IgD-negative memory B cell (primary cell): ENCODE data around the gene SCUBE2. TPM values are rescaled to one million over a fixed set of nuclear protein-coding genes. Genes with fewer than 3 reads are reported as not detected.

Source experiments
- H3K27ac Mint-ChIP-seq, 3 donors: one replicate each; pipeline ENCODE4 v1.8.0; 2020 to 2022; ENCODE audit warnings: mild to moderate bottlenecking in 3 of 3, mixed read lengths in 3 of 3, moderate library complexity in 1 of 3
- H3K27me3 Mint-ChIP-seq: one replicate; pipeline ENCODE4 v1.8.0; 2021; ENCODE audit warnings: mixed read lengths
- H3K36me3 Mint-ChIP-seq: one replicate; pipeline ENCODE4 v1.8.0; 2020; ENCODE audit warnings: mild to moderate bottlenecking, mixed read lengths
- H3K4me1 Mint-ChIP-seq, 3 donors: one replicate each; pipeline ENCODE4 v1.8.0; 2020 to 2022; ENCODE audit warnings: mixed read lengths in 3 of 3, mild to moderate bottlenecking in 1 of 3
- H3K4me3 Mint-ChIP-seq, 4 donors: one replicate each; pipeline ENCODE4 v1.8.0; 2020 to 2022; ENCODE audit warnings: mild to moderate bottlenecking in 4 of 4, mixed read lengths in 4 of 4, moderate library complexity in 3 of 4
- H3K9me3 Mint-ChIP-seq, 3 donors: one replicate each; pipeline ENCODE4 v1.8.0; 2020 to 2021; ENCODE audit warnings: mixed read lengths in 3 of 3, mild to moderate bottlenecking in 1 of 3
- polyA plus RNA-seq: library from polyadenylated mRNA; unstranded; fragments of 300-500 nt; fragmentation: Illumina TruSeq; gene quantifications from one replicate; pipeline ENCODE4 v1.2.3, GENCODE V29; 2021

The SCUBE2 gene
- polyA plus RNA-seq, 1 donor from 2014 or later, result not detected

DNA sequence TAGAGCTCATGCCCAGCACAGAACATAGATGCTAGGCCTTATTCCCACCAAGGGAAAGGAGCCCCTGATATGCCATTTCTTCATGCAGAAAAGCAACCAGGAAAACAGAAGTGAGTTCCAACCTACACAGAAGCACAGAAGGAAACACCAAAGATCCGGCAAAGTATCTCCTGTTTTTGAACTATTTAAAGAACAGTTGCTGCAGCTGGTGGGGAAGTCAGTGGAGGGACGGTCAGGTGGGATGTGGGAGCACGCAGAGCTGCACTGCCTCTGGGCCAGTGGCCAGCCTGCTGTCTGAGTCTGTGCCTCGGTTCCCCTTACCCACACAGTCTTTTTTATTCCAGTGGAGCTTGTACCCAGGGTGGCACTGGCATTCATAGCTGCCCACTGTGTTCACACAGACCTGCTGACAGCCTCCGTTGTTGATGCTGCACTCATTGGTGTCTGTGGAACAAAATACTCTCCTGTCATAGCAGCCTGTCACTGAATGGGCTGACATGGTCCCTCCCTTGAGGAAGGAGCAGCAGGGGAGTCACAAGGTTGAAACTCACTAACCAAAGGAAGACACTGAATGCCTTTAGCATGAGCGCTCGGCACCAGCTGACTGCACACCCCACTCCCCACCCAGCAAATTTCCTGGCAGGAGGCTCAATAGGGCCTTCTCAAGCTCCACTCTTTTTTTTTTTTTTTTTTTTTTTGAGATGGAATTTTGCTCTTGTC lies 37.9 kb downstream of the SCUBE2 start:
- Mint-ChIP-seq H3K4me3 (no peak overlapping the region), H3K27me3 (peaks cover 6% of the 10 kb centered on the region), H3K9me3 (no peaks in the 10 kb centered on the region), H3K27ac (no peak overlapping the region), H3K4me1 (no peaks in the 10 kb centered on the region), H3K36me3 (no peaks in the 10 kb centered on the region)

DNA sequence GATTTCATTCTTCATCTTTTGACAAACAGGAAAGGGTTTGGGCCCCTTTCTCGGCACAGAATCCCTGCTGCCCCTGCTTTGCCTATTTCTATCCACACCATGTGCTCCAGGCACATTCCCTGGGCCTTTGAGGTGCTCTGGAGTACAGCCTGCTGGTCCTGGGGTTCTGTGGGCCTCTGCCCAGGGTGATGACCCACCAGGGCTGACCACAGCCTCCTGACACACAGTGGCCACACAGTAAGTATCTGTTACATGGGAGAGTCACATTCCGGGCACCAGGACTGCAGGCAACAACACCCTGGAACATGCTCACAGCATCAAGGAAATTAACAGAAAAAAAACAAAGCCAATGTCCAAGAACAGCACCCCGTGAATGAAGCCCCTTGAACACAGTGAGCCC lies 39.1 kb downstream of the SCUBE2 start:
- no peaks in the 10 kb centered on the region for H3K4me1 Mint-ChIP-seq
- H3K36me3 Mint-ChIP-seq, result no peaks in the 10 kb centered on the region
- no peak overlapping the region for H3K4me3 Mint-ChIP-seq
- no peaks in the 10 kb centered on the region for H3K9me3 Mint-ChIP-seq
- H3K27ac Mint-ChIP-seq, result no peak overlapping the region
- H3K27me3 Mint-ChIP-seq, result peaks cover 2% of the 10 kb centered on the region

DNA sequence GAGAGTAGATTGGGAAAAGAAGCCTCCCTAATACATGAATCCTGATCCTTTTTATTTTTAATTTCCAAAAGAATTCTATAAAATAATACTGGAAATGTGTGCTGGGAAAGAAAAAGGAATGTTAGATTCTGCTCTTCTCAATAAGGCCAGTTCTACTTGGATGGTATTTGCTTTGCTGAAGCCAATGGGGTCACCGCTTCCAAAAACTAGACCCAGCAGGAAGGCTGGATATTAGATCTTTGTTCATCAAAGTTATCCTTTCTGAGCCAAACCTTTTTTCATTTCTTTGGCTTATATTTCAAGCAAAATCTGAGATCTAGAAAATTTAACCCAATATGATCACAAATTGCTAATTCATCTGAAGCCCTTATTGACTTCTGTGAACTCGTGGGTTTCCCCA lies 41.4 kb downstream of the SCUBE2 start:
- no peak overlapping the region for H3K27ac Mint-ChIP-seq
- no peaks in the 10 kb centered on the region for H3K36me3 Mint-ChIP-seq
- H3K4me3 Mint-ChIP-seq, result no peak overlapping the region
- H3K27me3 Mint-ChIP-seq, result peaks cover 3% of the 10 kb centered on the region
- H3K4me1 Mint-ChIP-seq, result no peaks in the 10 kb centered on the region
- no peaks in the 10 kb centered on the region for H3K9me3 Mint-ChIP-seq

GRCh38 chr11:9047964-9048523 lies 43.4 kb downstream of the SCUBE2 start:
- Mint-ChIP-seq H3K9me3 (no peaks in the 10 kb centered on the region), H3K4me1 (no peaks in the 10 kb centered on the region), H3K27ac (no peak overlapping the region), H3K27me3 (peaks cover 3% of the 10 kb centered on the region), H3K4me3 (no peak overlapping the region), H3K36me3 (no peaks in the 10 kb centered on the region)

GRCh38 chr11:9046481-9046880 lies 44.9 kb downstream of the SCUBE2 start:
- Mint-ChIP-seq H3K36me3 (no peaks in the 10 kb centered on the region), H3K27me3 (peaks cover 1% of the 10 kb centered on the region), H3K27ac (no peak overlapping the region), H3K4me3 (no peak overlapping the region), H3K9me3 (no peaks in the 10 kb centered on the region), H3K4me1 (no peaks in the 10 kb centered on the region)

DNA sequence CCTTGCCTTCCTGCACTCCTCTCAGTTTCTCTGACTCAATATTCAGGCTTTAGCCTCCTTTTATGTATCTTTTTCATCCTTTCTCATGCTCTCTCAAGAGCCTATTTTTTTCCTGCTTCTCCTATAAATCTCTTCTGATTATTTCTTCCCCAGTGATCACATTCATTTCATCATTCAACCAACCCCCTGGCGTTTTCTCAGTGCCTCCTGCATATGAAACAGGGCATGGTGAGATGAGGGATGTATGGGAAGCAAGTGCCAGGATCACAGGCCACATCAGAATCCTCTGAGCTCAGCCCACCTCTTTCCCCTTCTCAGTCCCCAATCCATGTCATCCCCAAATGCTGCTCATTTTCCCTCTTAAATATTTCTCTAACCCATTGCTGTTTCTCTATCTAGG lies 48.9 kb downstream of the SCUBE2 start:
- peaks cover 0 to 4% (median 4%) of the 10 kb centered on the region in 3 donors for H3K4me1 Mint-ChIP-seq
- H3K9me3 Mint-ChIP-seq, result no peaks in the 10 kb centered on the region
- H3K4me3 Mint-ChIP-seq, result no peak overlapping the region
- H3K27me3 Mint-ChIP-seq, result peaks cover 10% of the 10 kb centered on the region
- no peaks in the 10 kb centered on the region for H3K36me3 Mint-ChIP-seq
- H3K27ac Mint-ChIP-seq, result no peak overlapping the region

DNA sequence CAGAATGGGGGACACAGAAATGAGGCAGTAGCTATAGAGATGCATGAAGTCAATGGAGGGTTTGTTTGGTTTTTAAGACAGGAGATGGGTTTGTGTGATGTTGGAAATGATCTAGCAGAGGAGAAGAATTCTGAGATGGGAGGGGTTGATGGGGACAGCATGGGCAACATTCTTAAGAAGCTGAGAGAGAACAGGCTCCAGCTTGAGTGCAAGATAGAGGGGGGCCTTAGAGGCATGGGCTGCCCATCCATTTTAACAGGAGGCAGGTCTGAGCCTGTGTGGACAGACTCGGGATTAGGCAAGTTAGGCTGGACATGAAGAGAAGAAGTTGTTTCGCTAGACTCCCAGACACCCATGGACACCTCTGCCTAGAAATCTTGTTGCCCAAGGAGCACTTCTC lies 49.7 kb downstream of the SCUBE2 start:
- Mint-ChIP-seq H3K27ac (no peak overlapping the region), H3K9me3 (no peaks in the 10 kb centered on the region), H3K36me3 (no peaks in the 10 kb centered on the region), H3K4me1 (peaks cover 0 to 4% (median 4%) of the 10 kb centered on the region in 3 donors), H3K27me3 (peaks cover 12% of the 10 kb centered on the region), H3K4me3 (no peak overlapping the region)

GRCh38 chr11:9040410-9040809 lies 51.0 kb downstream of the SCUBE2 start:
- Mint-ChIP-seq H3K4me1 (peaks cover 0 to 4% (median 4%) of the 10 kb centered on the region in 3 donors), H3K9me3 (no peaks in the 10 kb centered on the region), H3K36me3 (no peaks in the 10 kb centered on the region), H3K27ac (no peak overlapping the region), H3K27me3 (peaks cover 10% of the 10 kb centered on the region), H3K4me3 (no peak overlapping the region)

- no peaks in the 10 kb centered on the region for H3K9me3 Mint-ChIP-seq
- no peaks in the 10 kb centered on the region for H3K36me3 Mint-ChIP-seq
- H3K4me1 Mint-ChIP-seq, result peaks cover 0 to 4% (median 4%) of the 10 kb centered on the region in 3 donors
- H3K27ac Mint-ChIP-seq, result no peak overlapping the region
- no peak overlapping the region for H3K4me3 Mint-ChIP-seq
- peaks cover 10% of the 10 kb centered on the region for H3K27me3 Mint-ChIP-seq
Measured at GRCh38 chr11:9039863-9040262, 51.5 kb downstream of the SCUBE2 start.

- Mint-ChIP-seq H3K27me3 (peaks cover 10% of the 10 kb centered on the region), H3K4me1 (peaks cover 0 to 4% (median 4%) of the 10 kb centered on the region in 3 donors), H3K36me3 (no peaks in the 10 kb centered on the region), H3K27ac (no peak overlapping the region), H3K9me3 (no peaks in the 10 kb centered on the region), H3K4me3 (peak overlapping the region in 1 of 4 donors; percentile 65)
Measured at GRCh38 chr11:9039198-9039597, 52.2 kb downstream of the SCUBE2 start.

DNA sequence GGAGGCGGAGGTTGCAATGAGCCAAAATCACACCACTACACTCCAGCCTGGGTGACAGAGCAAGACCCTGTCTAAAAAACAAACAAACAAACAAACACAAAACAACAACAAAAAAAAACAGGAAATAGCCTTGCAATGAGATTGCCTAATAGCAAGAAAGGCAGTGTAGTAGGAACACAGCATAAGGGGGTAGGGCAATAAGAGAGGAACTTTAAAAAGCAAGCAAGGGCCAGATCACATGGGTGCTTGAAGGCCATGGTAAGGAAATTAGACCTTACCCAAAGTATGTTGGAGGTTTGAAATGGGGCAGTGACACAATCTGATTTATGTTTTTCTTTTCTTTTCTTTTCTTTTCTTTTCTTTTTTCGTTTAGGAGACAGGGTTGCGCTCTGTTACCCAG lies 52.9 kb downstream of the SCUBE2 start:
- Mint-ChIP-seq H3K36me3 (no peaks in the 10 kb centered on the region), H3K9me3 (no peaks in the 10 kb centered on the region), H3K4me1 (peaks cover 0 to 4% (median 4%) of the 10 kb centered on the region in 3 donors), H3K27me3 (peaks cover 10% of the 10 kb centered on the region), H3K4me3 (no peak overlapping the region), H3K27ac (no peak overlapping the region)

- Mint-ChIP-seq H3K27me3 (peaks cover 10% of the 10 kb centered on the region), H3K36me3 (no peaks in the 10 kb centered on the region), H3K4me3 (no peak overlapping the region), H3K27ac (no peak overlapping the region), H3K9me3 (no peaks in the 10 kb centered on the region), H3K4me1 (peaks cover 0 to 4% (median 4%) of the 10 kb centered on the region in 3 donors)
Measured at GRCh38 chr11:9037963-9038362, 53.4 kb downstream of the SCUBE2 start.

DNA sequence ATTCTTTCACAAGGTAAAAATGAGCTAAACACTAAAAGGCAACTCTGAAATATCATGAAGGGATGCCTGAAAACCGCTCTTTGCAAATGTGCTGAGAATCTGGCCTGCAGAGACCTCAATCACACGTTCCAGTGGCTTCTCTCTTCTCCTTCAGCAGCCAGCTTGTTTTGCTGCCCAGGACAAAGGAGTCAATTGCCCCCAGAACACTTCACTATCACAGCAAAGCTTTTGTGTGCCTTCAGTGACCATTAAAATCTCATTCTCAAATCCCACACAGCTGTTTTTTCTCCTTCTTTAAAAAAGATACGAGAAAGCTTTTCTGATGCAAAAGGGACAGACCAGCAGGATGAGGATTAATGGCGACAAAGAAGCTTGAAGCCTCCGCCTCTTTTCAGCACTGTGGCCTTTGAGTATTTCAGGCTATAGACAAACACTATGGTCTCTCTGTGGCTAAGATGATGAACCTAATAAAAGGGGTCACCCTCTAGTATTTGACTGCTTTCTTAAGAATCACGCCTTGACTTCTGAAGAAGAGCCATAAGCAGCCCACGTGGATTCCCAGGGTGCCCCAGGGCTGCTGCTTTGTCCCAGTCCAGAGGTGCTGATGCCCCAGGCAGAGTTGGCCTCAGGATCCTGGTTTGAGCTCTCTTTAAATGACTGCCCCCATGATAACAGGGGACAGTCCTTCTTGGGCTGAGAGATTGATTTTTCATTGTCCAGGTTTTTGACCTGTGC lies 54.2 kb downstream of the SCUBE2 start:
- H3K9me3 Mint-ChIP-seq, result no peaks in the 10 kb centered on the region
- peaks cover 0 to 4% (median 4%) of the 10 kb centered on the region in 3 donors for H3K4me1 Mint-ChIP-seq
- peaks cover 10% of the 10 kb centered on the region for H3K27me3 Mint-ChIP-seq
- no peak overlapping the region for H3K27ac Mint-ChIP-seq
- H3K4me3 Mint-ChIP-seq, result no peak overlapping the region
- no peaks in the 10 kb centered on the region for H3K36me3 Mint-ChIP-seq

DNA sequence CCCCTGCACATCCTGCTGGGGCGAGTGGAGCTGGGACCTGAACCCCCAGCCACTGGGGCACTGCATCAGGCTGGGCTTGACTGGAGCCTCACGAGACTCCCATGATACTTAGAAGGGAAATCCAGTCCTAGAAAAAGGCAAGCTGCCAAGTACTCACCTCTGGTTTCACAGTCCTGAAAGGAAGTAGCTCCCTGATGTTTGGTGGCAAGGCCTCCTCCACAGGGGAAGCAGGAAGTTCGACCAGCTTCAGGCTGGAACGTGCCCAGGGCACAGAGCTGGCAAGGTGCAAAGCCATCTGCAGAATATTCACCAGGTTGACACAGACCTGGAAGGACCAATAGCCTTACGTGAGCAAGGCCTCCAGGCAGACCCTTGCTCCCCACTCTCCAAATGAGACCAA lies 60.8 kb downstream of the SCUBE2 start:
- H3K27ac Mint-ChIP-seq, result peak overlapping the region in 1 of 3 donors; percentile 53
- no peak overlapping the region for H3K4me3 Mint-ChIP-seq
- H3K27me3 Mint-ChIP-seq, result no peaks in the 10 kb centered on the region
- H3K36me3 Mint-ChIP-seq, result no peaks in the 10 kb centered on the region
- no peaks in the 10 kb centered on the region for H3K4me1 Mint-ChIP-seq
- H3K9me3 Mint-ChIP-seq, result no peaks in the 10 kb centered on the region

- Mint-ChIP-seq H3K36me3 (no peaks in the 10 kb centered on the region), H3K4me1 (no peaks in the 10 kb centered on the region), H3K9me3 (no peaks in the 10 kb centered on the region), H3K27me3 (no peaks in the 10 kb centered on the region), H3K4me3 (no peak overlapping the region), H3K27ac (no peak overlapping the region)
Measured at GRCh38 chr11:9029422-9029821, 62.0 kb downstream of the SCUBE2 start.
